DMS114 treated with DMSO at 0.1 percent for 48 hours (cell line): ENCODE results near the gene OLFML1.
A peak's percentile ranks its signal among the peaks of the same experiment; 100 is the strongest.
"Not testable (repeated sequence)": the region's sequence is repeated elsewhere in the genome, so short reads cannot be mapped to it uniquely, and the experiment has no call there.

Experiments used
- DNase-seq: peaks from one replicate; lab custom pipeline; 2025; ENCODE audit not compliant: unreplicated experiment; lab: John Stamatoyannopoulos, UW

OLFML1 gene

GRCh38 chr11:7511401-7511800 is 26.1 kb downstream of the OLFML1 start:
- DNase-seq = no peak

GRCh38 chr11:7512525-7513233 is 27.4 kb downstream of the OLFML1 start:
- DNase-seq = no peak

- peak; percentile 43 for DNase-seq
Measured at GRCh38 chr11:7513234-7514098, 28.2 kb downstream of the OLFML1 start, which contains the start of gene PPFIBP2. PPFIBP2 (plus strand) TSS chr11:7513999; CDS start chr11:7549476, 35,477 bp downstream.

- no peak for DNase-seq
Measured at GRCh38 chr11:7514099-7514591, 28.8 kb downstream of the OLFML1 start.

GRCh38 chr11:7515447-7515886 is 30.2 kb downstream of the OLFML1 start:
- DNase-seq = no peak

- no peak for DNase-seq
Measured at GRCh38 chr11:7516475-7516874, 31.2 kb downstream of the OLFML1 start.

GRCh38 chr11:7517743-7518142 is 32.4 kb downstream of the OLFML1 start:
- DNase-seq = not testable (repeated sequence)

GRCh38 chr11:7518811-7519562 is 33.7 kb downstream of the OLFML1 start:
- no peak for DNase-seq

- DNase-seq = no peak
Measured at GRCh38 chr11:7520011-7520942, 35.0 kb downstream of the OLFML1 start.

GRCh38 chr11:7520981-7521487 is 35.7 kb downstream of the OLFML1 start:
- no peak for DNase-seq

GRCh38 chr11:7522121-7522520 is 36.8 kb downstream of the OLFML1 start:
- no peak for DNase-seq

- no peak for DNase-seq
Measured at GRCh38 chr11:7522546-7522945, 37.2 kb downstream of the OLFML1 start.

- DNase-seq = no peak
Measured at GRCh38 chr11:7523416-7524210, 38.3 kb downstream of the OLFML1 start.

GRCh38 chr11:7524462-7525235 is 39.3 kb downstream of the OLFML1 start:
- no peak for DNase-seq

GRCh38 chr11:7525424-7525823 is 40.1 kb downstream of the OLFML1 start:
- no peak for DNase-seq

- no peak for DNase-seq
Measured at GRCh38 chr11:7527029-7527428, 41.7 kb downstream of the OLFML1 start.

GRCh38 chr11:7528514-7529049 is 43.3 kb downstream of the OLFML1 start:
- no peak for DNase-seq

GRCh38 chr11:7530013-7530640 is 44.8 kb downstream of the OLFML1 start:
- no peak for DNase-seq
